GM23338 (cell line): ENCODE measurements around the gene PLK2.

Source experiments
- CREB1 ChIP-seq: fragments of 250-450 bp; sonication (Bioruptor Pico); IDR thresholded peaks from 2 replicates; pipeline ENCODE4 v1.5.0; 2020; ENCODE audit warnings: low read depth, mild to moderate bottlenecking, moderate library complexity
- CTCF ChIP-seq, 2 experiments: fragments of 200-600 bp in 1 of 2; sonication (generic) in 1 of 2; conservative IDR thresholded peaks; 2 replicates each; pipeline versions ENCODE4 v1.5.1 to v1.6.1; 2016 to 2017; ENCODE audit warnings: antibody characterized with exemption in 2 of 2, low read depth in 2 of 2, mild to moderate bottlenecking in 2 of 2, moderate library complexity in 1 of 2
- EZH2 ChIP-seq: fragments of 200-600 bp; sonication (generic); IDR thresholded peaks from one replicate; pipeline ENCODE4 v1.8.0; 2017; ENCODE audit warnings: antibody characterized with exemption, mild to moderate bottlenecking, low read depth; ENCODE audit not compliant: unreplicated experiment
- EZH2phosphoT487 ChIP-seq: fragments of 200-600 bp; sonication (generic); IDR thresholded peaks from one replicate; pipeline ENCODE4 v1.8.1; 2018; ENCODE audit warnings: antibody characterized with exemption; ENCODE audit not compliant: unreplicated experiment
- JUNB ChIP-seq: IDR thresholded peaks from one replicate; pipeline ENCODE4 v1.6.1; 2016; ENCODE audit warnings: antibody characterized with exemption; ENCODE audit not compliant: unreplicated experiment
- NANOG ChIP-seq: IDR thresholded peaks from 2 replicates; pipeline ENCODE4 v1.6.1; 2016; ENCODE audit warnings: antibody characterized with exemption, borderline replicate concordance
- POLR2AphosphoS5 ChIP-seq: IDR thresholded peaks from 2 replicates; pipeline ENCODE4 v1.6.1; 2016; ENCODE audit warnings: antibody characterized with exemption, low read depth
- REST ChIP-seq: IDR thresholded peaks from one replicate; pipeline ENCODE4 v1.6.1; 2018; ENCODE audit warnings: antibody characterized with exemption; ENCODE audit not compliant: unreplicated experiment
- STAT1 ChIP-seq: IDR thresholded peaks from one replicate; pipeline ENCODE4 v1.6.1; 2016; ENCODE audit warnings: antibody characterized with exemption; ENCODE audit not compliant: unreplicated experiment
- ZNF114 ChIP-seq: fragments of 250-450 bp; sonication (Bioruptor Pico); IDR thresholded peaks from 2 replicates; pipeline ENCODE4 v1.5.0; 2020; ENCODE audit warnings: mild to moderate bottlenecking, moderate library complexity
- ZNF331 ChIP-seq: fragments of 250-450 bp; sonication (Bioruptor Pico); IDR thresholded peaks from 2 replicates; pipeline ENCODE4 v1.5.0; 2020; ENCODE audit warnings: low read depth, mild to moderate bottlenecking, moderate library complexity
- TF ChIP-seq, protein P1 (sequence below): fragments of 250-450 bp; sonication (Bioruptor Pico); IDR thresholded peaks from 2 replicates; pipeline ENCODE4 v1.5.0; 2020; ENCODE audit warnings: mild to moderate bottlenecking, moderate library complexity

- TF ChIP-seq CTCF (conservative IDR thresholded peaks at IDR 0.05; ENCODE audit: low read depth in 2 of 2) (no peak), NANOG (no peak), ZNF331 (CRISPR knock-in tag) (no peak), POLR2AphosphoS5 (no peak), EZH2 (no peak), STAT1 (no peak), REST (no peak), JUNB (no peak), ZNF114 (CRISPR knock-in tag) (no peak), EZH2phosphoT487 (no peak), CREB1 (CRISPR knock-in tag) (no peak)
- TF ChIP-seq, protein P1, sequence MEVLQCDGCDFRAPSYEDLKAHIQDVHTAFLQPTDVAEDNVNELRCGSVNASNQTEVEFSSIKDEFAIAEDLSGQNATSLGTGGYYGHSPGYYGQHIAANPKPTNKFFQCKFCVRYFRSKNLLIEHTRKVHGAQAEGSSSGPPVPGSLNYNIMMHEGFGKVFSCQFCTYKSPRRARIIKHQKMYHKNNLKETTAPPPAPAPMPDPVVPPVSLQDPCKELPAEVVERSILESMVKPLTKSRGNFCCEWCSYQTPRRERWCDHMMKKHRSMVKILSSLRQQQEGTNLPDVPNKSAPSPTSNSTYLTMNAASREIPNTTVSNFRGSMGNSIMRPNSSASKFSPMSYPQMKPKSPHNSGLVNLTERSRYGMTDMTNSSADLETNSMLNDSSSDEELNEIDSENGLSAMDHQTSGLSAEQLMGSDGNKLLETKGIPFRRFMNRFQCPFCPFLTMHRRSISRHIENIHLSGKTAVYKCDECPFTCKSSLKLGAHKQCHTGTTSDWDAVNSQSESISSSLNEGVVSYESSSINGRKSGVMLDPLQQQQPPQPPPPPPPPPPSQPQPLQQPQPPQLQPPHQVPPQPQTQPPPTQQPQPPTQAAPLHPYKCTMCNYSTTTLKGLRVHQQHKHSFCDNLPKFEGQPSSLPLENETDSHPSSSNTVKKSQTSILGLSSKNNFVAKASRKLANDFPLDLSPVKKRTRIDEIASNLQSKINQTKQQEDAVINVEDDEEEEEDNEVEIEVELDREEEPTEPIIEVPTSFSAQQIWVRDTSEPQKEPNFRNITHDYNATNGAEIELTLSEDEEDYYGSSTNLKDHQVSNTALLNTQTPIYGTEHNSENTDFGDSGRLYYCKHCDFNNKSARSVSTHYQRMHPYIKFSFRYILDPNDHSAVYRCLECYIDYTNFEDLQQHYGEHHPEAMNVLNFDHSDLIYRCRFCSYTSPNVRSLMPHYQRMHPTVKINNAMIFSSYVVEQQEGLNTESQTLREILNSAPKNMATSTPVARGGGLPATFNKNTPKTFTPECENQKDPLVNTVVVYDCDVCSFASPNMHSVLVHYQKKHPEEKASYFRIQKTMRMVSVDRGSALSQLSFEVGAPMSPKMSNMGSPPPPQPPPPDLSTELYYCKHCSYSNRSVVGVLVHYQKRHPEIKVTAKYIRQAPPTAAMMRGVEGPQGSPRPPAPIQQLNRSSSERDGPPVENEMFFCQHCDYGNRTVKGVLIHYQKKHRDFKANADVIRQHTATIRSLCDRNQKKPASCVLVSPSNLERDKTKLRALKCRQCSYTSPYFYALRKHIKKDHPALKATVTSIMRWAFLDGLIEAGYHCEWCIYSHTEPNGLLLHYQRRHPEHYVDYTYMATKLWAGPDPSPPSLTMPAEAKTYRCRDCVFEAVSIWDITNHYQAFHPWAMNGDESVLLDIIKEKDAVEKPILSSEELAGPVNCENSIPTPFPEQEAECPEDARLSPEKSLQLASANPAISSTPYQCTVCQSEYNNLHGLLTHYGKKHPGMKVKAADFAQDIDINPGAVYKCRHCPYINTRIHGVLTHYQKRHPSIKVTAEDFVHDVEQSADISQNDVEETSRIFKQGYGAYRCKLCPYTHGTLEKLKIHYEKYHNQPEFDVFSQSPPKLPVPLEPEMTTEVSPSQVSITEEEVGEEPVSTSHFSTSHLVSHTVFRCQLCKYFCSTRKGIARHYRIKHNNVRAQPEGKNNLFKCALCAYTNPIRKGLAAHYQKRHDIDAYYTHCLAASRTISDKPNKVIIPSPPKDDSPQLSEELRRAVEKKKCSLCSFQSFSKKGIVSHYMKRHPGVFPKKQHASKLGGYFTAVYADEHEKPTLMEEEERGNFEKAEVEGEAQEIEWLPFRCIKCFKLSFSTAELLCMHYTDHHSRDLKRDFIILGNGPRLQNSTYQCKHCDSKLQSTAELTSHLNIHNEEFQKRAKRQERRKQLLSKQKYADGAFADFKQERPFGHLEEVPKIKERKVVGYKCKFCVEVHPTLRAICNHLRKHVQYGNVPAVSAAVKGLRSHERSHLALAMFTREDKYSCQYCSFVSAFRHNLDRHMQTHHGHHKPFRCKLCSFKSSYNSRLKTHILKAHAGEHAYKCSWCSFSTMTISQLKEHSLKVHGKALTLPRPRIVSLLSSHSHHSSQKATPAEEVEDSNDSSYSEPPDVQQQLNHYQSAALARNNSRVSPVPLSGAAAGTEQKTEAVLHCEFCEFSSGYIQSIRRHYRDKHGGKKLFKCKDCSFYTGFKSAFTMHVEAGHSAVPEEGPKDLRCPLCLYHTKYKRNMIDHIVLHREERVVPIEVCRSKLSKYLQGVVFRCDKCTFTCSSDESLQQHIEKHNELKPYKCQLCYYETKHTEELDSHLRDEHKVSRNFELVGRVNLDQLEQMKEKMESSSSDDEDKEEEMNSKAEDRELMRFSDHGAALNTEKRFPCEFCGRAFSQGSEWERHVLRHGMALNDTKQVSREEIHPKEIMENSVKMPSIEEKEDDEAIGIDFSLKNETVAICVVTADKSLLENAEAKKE, result no peak
These were observed 7.9 kb downstream of the PLK2 start for GRCh38 chr5:58451732-58452565.
